Aorta (tissue), 5 donors: ENCODE measurements around the gene NFATC1. TPM values are rescaled to one million over a fixed set of nuclear protein-coding genes. Genes with fewer than 3 reads are reported as not detected.

Experiments used
- ATAC-seq: fragments of 200-7000 bp; cut with Tn5 transposase; one replicate; pipeline ENCODE4 v1.9.1; 2022; ENCODE audit warnings: moderate library complexity; ENCODE audit not compliant: low FRiP score
- DNase-seq, 2 donors: peaks; one replicate each; pipeline ENCODE4 v3.0.0-alpha.2; 2020
- H3K27ac ChIP-seq, 2 donors: one replicate each; pipeline ENCODE4 v1.5.1; 2013; ENCODE audit warnings: low read length in 2 of 2, mild to moderate bottlenecking in 2 of 2, moderate library complexity in 2 of 2, control low read depth in 1 of 2, inconsistent platforms in 1 of 2, low read depth in 1 of 2
- H3K27me3 ChIP-seq, 2 donors: one replicate each; pipeline ENCODE4 v1.6.1; 2013; ENCODE audit warnings: control low read depth in 1 of 2, low read length in 1 of 2, mild to moderate bottlenecking in 1 of 2, moderate library complexity in 1 of 2; ENCODE audit not compliant: insufficient read depth in 2 of 2, control insufficient read depth in 1 of 2
- H3K36me3 ChIP-seq, 2 donors: one replicate each; pipeline ENCODE4 v1.6.1; 2013; ENCODE audit warnings: control low read depth in 1 of 2, low read length in 1 of 2, mild to moderate bottlenecking in 1 of 2; ENCODE audit not compliant: insufficient read depth in 2 of 2, control insufficient read depth in 1 of 2
- H3K4me1 ChIP-seq, 2 donors: one replicate each; pipeline ENCODE4 v1.6.1; 2013; ENCODE audit warnings: low read length in 2 of 2, control low read depth in 1 of 2, mild to moderate bottlenecking in 1 of 2, moderate library complexity in 1 of 2; ENCODE audit not compliant: insufficient read depth in 2 of 2, control insufficient read depth in 1 of 2
- H3K4me3 ChIP-seq, 2 donors: one replicate each; pipeline ENCODE4 v1.5.1; 2013; ENCODE audit warnings: low read length in 2 of 2, control low read depth in 1 of 2, mild to moderate bottlenecking in 1 of 2
- H3K9me3 ChIP-seq: one replicate; pipeline ENCODE4 v1.6.1; 2013; ENCODE audit warnings: mild to moderate bottlenecking, low read length; ENCODE audit not compliant: control insufficient read depth
- WGBS, 2 donors: extraction: QIAGEN DNeasy Blood & Tissue Kit; methylation state at CpG; one replicate each; pipeline ENCODE4 v1.1.7; 2013; 5-methylcytosine and 5-hydroxymethylcytosine counted together
- intact Hi-C, 2 donors: fragments of 100-400 bp; cut with DNase I; formaldehyde crosslinking; loops; one replicate each; pipeline versions ENCODE4 v1.14.2 to v1.15.0; 2022
- polyA plus RNA-seq, 2 donors: library from polyadenylated mRNA; stranded (reverse); fragments of 200-250 nt; gene quantifications; one replicate each; pipeline ENCODE4 v1.2.3, GENCODE V29; 2013
- total RNA-seq, 2 donors: library from RNA; stranded (reverse); fragmentation: NEBNext Ultra II Directional; extraction: Animal tissue kit (Norgen Biotek cat#: 25700); gene quantifications; one replicate each; pipeline ENCODE4 v1.2.1, GENCODE V29; 2021
- donor health status: healthy with polysubstance abuse.
- donor health status: Bipolar disorder and iron deficiency.
- donor health status: DM: no; HTN: no; CAD: no.
- donor health status: DM: no; HTN: no; CAD: no.
- donor health status: DM: yes; HTN: yes; CAD: no.

Gene NFATC1
- total and polyA plus RNA-seq, 4 donors: 2.0 to 39.2 (median 22.2) TPM

GRCh38 chr18:79360933-79361332 lies 34.8 kb upstream of the NFATC1 start:
- H3K27me3 ChIP-seq: no peaks in the 10 kb centered on the region
- ATAC-seq: no peak
- no peak for DNase-seq
- H3K9me3 ChIP-seq: no peaks in the 10 kb centered on the region
- H3K4me3 ChIP-seq: no peak overlapping the region
- 94% methylated on average over 12 of the region's 12 CpGs for WGBS, 2 donors
- H3K4me1 ChIP-seq: no peaks in the 10 kb centered on the region
- H3K27ac ChIP-seq: no peak overlapping the region
- intact Hi-C loops: no loop called here
- peaks cover 0 to 8% of the 10 kb centered on the region in 2 donors for H3K36me3 ChIP-seq

- ATAC-seq: no peak
- peaks cover 0 to 8% of the 10 kb centered on the region in 2 donors for H3K36me3 ChIP-seq
- H3K27me3 ChIP-seq: no peaks in the 10 kb centered on the region
These were observed 33.8 kb upstream of the NFATC1 start for GRCh38 chr18:79361766-79362522.

GRCh38 chr18:79365701-79366100 lies 30.0 kb upstream of the NFATC1 start:
- Histone ChIP-seq H3K4me3 (no peak overlapping the region), H3K27ac (no peak overlapping the region), H3K27me3 (no peaks in the 10 kb centered on the region), H3K9me3 (no peaks in the 10 kb centered on the region), H3K36me3 (peaks cover 0 to 6% of the 10 kb centered on the region in 2 donors), H3K4me1 (no peaks in the 10 kb centered on the region)
- WGBS, 2 donors: 96 to 97% methylated on average over 13 of the region's 13 CpGs
- ATAC-seq: no peak
- no peak for DNase-seq
- intact Hi-C loops: no loop called here

More at GRCh38 chr18:79361766-79362522, 33.8 kb upstream of the NFATC1 start:
- Histone ChIP-seq H3K4me3 (no peak overlapping the region), H3K9me3 (no peaks in the 10 kb centered on the region), H3K4me1 (no peaks in the 10 kb centered on the region), H3K27ac (no peak overlapping the region)
- no peak for DNase-seq
- intact Hi-C loops: no loop called here
- 90% methylated on average over 20 of the region's 20 CpGs for WGBS, 2 donors

- no peak for ATAC-seq
These were observed 29.3 kb upstream of the NFATC1 start for GRCh38 chr18:79366177-79367094.

GRCh38 chr18:79367480-79367879 lies 28.2 kb upstream of the NFATC1 start:
- WGBS, 2 donors: 92 to 96% methylated on average over 8 of the region's 8 CpGs
- no peak overlapping the region for H3K27ac ChIP-seq

More at GRCh38 chr18:79366177-79367094, 29.3 kb upstream of the NFATC1 start:
- Histone ChIP-seq H3K36me3 (peaks cover 0 to 7% of the 10 kb centered on the region in 2 donors), H3K4me3 (no peak overlapping the region), H3K4me1 (no peaks in the 10 kb centered on the region), H3K27ac (no peak overlapping the region), H3K27me3 (no peaks in the 10 kb centered on the region), H3K9me3 (no peaks in the 10 kb centered on the region)
- no peak for DNase-seq
- intact Hi-C loops: no loop called here
- WGBS, 2 donors: 88 to 90% methylated on average over 29 of the region's 29 CpGs

GRCh38 chr18:79367989-79368388 lies 27.7 kb upstream of the NFATC1 start:
- DNase-seq: no peak
- H3K27ac ChIP-seq: no peak overlapping the region
- H3K4me1 ChIP-seq: no peaks in the 10 kb centered on the region
- peaks cover 0 to 6% of the 10 kb centered on the region in 2 donors for H3K36me3 ChIP-seq
- ATAC-seq: no peak
- no peaks in the 10 kb centered on the region for H3K27me3 ChIP-seq
- intact Hi-C loops: no loop called here
- H3K9me3 ChIP-seq: no peaks in the 10 kb centered on the region
- H3K4me3 ChIP-seq: no peak overlapping the region
- 86 to 87% methylated on average over 18 of the region's 18 CpGs for WGBS, 2 donors

More at GRCh38 chr18:79367480-79367879, 28.2 kb upstream of the NFATC1 start:
- DNase-seq (no peak), ATAC-seq (no peak)
- Histone ChIP-seq H3K27me3 (no peaks in the 10 kb centered on the region), H3K36me3 (peaks cover 0 to 7% of the 10 kb centered on the region in 2 donors), H3K4me1 (no peaks in the 10 kb centered on the region), H3K9me3 (no peaks in the 10 kb centered on the region), H3K4me3 (no peak overlapping the region)
- intact Hi-C loops: no loop called here

GRCh38 chr18:79368681-79369080 lies 27.0 kb upstream of the NFATC1 start:
- no peaks in the 10 kb centered on the region for H3K9me3 ChIP-seq
- H3K27ac ChIP-seq: no peak overlapping the region
- 88 to 93% methylated on average over 15 of the region's 15 CpGs for WGBS, 2 donors
- H3K27me3 ChIP-seq: no peaks in the 10 kb centered on the region
- H3K36me3 ChIP-seq: peaks cover 0 to 6% of the 10 kb centered on the region in 2 donors
- H3K4me1 ChIP-seq: no peaks in the 10 kb centered on the region
- H3K4me3 ChIP-seq: no peak overlapping the region
- ATAC-seq: no peak
- intact Hi-C loops: no loop called here
- DNase-seq: no peak

- ATAC-seq (no peak), DNase-seq (no peak)
- WGBS, 2 donors: 73 to 75% methylated on average over 14 of the region's 14 CpGs
- peaks cover 0 to 1% of the 10 kb centered on the region in 2 donors for H3K36me3 ChIP-seq
- intact Hi-C loops: loop anchor here in 1 of 2 donors (10.0 kb wide), 1 partner anchor 583 kb away; the partner anchor contains the start of gene SLC66A2
- H3K27ac ChIP-seq: no peak overlapping the region
- no peaks in the 10 kb centered on the region for H3K9me3 ChIP-seq
- H3K27me3 ChIP-seq: no peaks in the 10 kb centered on the region
- no peak overlapping the region for H3K4me3 ChIP-seq
- no peaks in the 10 kb centered on the region for H3K4me1 ChIP-seq
These were observed 24.1 kb upstream of the NFATC1 start for GRCh38 chr18:79371561-79372121.
